WTC11 (cell line): ENCODE results near the gene SLC8A3. TPM values are rescaled to one million over a fixed set of nuclear protein-coding genes. Genes with fewer than 3 reads are reported as not detected.

ENCODE experiments used
- ATAC-seq: fragments of 200-7000 bp; cut with Tn5 transposase; 2 replicates; pipeline ENCODE4 v1.10.0; 2021; ENCODE audit warnings: mild to moderate bottlenecking, moderate library complexity
- CTCF ChIA-PET: fragments of 300-600 bp; sonication (Branson Sonifier 250); formaldehyde crosslinking; loops from one replicate; lab custom pipeline; 2021; ENCODE audit warnings: antibody characterized with exemption; lab: Charles Lee
- POLR2A ChIA-PET: fragments of 350-600 bp; sonication (Branson Sonifier 250); formaldehyde crosslinking; loops from one replicate; lab custom pipeline; 2021; ENCODE audit warnings: antibody characterized with exemption; lab: Charles Lee
- DNase-seq: peaks from one replicate; pipeline ENCODE4 v3.0.0; 2021; ENCODE audit warnings: low spot score
- H3K27ac Mint-ChIP-seq: 2 replicates; pipeline ENCODE4 v1.8.0; 2021; ENCODE audit warnings: mixed read lengths
- H3K27me3 Mint-ChIP-seq: 2 replicates; pipeline ENCODE4 v1.8.0; 2021; ENCODE audit warnings: low read depth, mild to moderate bottlenecking, moderate library complexity, mixed read lengths
- H3K36me3 Mint-ChIP-seq: 2 replicates; pipeline ENCODE4 v1.8.0; 2021; ENCODE audit warnings: mixed read lengths
- H3K4me1 Mint-ChIP-seq: 2 replicates; pipeline ENCODE4 v1.8.0; 2022; ENCODE audit warnings: mixed read lengths
- H3K4me3 Mint-ChIP-seq: 2 replicates; pipeline ENCODE4 v1.8.0; 2021; ENCODE audit warnings: mild to moderate bottlenecking, moderate library complexity, mixed read lengths
- H3K9me3 Mint-ChIP-seq: 2 replicates; pipeline ENCODE4 v1.8.0; 2021; ENCODE audit warnings: mixed read lengths
- ETV6 ChIP-seq: sonication (generic); formaldehyde crosslinking; IDR thresholded peaks from 2 replicates; pipeline ENCODE4 v1.8.1; 2022; ENCODE audit warnings: mild to moderate bottlenecking, missing genetic modification reagents
- FOXK1 ChIP-seq: sonication (generic); formaldehyde crosslinking; IDR thresholded peaks from 2 replicates; pipeline ENCODE4 v1.8.0; 2022; ENCODE audit warnings: mild to moderate bottlenecking, moderate library complexity, missing genetic modification reagents
- FOXP1 ChIP-seq: sonication (generic); formaldehyde crosslinking; IDR thresholded peaks from 2 replicates; pipeline ENCODE4 v1.8.0; 2022; ENCODE audit warnings: missing genetic modification reagents, mild to moderate bottlenecking, moderate library complexity, borderline replicate concordance
- GABPB1 ChIP-seq: sonication (generic); formaldehyde crosslinking; IDR thresholded peaks from 2 replicates; pipeline ENCODE4 v1.8.1; 2023; ENCODE audit warnings: mild to moderate bottlenecking, missing genetic modification reagents
- GTF2I ChIP-seq: fragments of 250-450 bp; sonication (Bioruptor Pico); conservative IDR thresholded peaks from 2 replicates; pipeline ENCODE4 v1.4.0; 2021; ENCODE audit warnings: mild to moderate bottlenecking
- NR2C2 ChIP-seq: sonication (generic); formaldehyde crosslinking; IDR thresholded peaks from 2 replicates; pipeline ENCODE4 v1.8.0; 2022; ENCODE audit warnings: mild to moderate bottlenecking, missing genetic modification reagents
- PREB ChIP-seq: sonication (generic); formaldehyde crosslinking; IDR thresholded peaks from 2 replicates; pipeline ENCODE4 v1.8.1; 2022; ENCODE audit warnings: mild to moderate bottlenecking, missing genetic modification reagents, moderate library complexity, borderline replicate concordance
- SOX15 ChIP-seq: fragments of 250-450 bp; sonication (Bioruptor Pico); IDR thresholded peaks from 2 replicates; pipeline ENCODE4 v1.9.0; 2021; ENCODE audit warnings: mild to moderate bottlenecking
- SP1 ChIP-seq: sonication (generic); formaldehyde crosslinking; conservative IDR thresholded peaks from 2 replicates; pipeline ENCODE4 v1.8.1; 2022; ENCODE audit warnings: missing genetic modification reagents
- USF1 ChIP-seq: sonication (generic); formaldehyde crosslinking; IDR thresholded peaks from 2 replicates; pipeline ENCODE4 v1.8.0; 2022; ENCODE audit warnings: mild to moderate bottlenecking, missing genetic modification reagents
- ZNF138 ChIP-seq: sonication (generic); formaldehyde crosslinking; conservative IDR thresholded peaks from 2 replicates; pipeline ENCODE4 v1.8.1; 2022; ENCODE audit warnings: mild to moderate bottlenecking, moderate library complexity, missing genetic modification reagents
- ZNF317 ChIP-seq: sonication (generic); formaldehyde crosslinking; IDR thresholded peaks from 2 replicates; pipeline ENCODE4 v1.8.1; 2023; ENCODE audit warnings: low read depth, mild to moderate bottlenecking, moderate library complexity, missing genetic modification reagents, borderline replicate concordance
- ZNF396 ChIP-seq: fragments of 250-450 bp; sonication (Bioruptor Pico); IDR thresholded peaks from 2 replicates; pipeline ENCODE4 v1.8.0; 2021; ENCODE audit warnings: mild to moderate bottlenecking, moderate library complexity, borderline replicate concordance
- ZNF416 ChIP-seq: fragments of 250-450 bp; sonication (Bioruptor Pico); IDR thresholded peaks from 2 replicates; pipeline ENCODE4 v1.9.0; 2021; ENCODE audit warnings: mild to moderate bottlenecking, inconsistent platforms
- ZNF423 ChIP-seq: fragments of 250-450 bp; sonication (Bioruptor Pico); IDR thresholded peaks from 2 replicates; pipeline ENCODE4 v2.1.2; 2022; ENCODE audit warnings: mild to moderate bottlenecking, moderate library complexity
- ZNF532 ChIP-seq: fragments of 250-450 bp; sonication (Bioruptor Pico); IDR thresholded peaks from 2 replicates; pipeline ENCODE4 v1.9.0; 2021; ENCODE audit warnings: mild to moderate bottlenecking, borderline replicate concordance
- total RNA-seq: library from RNA; stranded (reverse); gene quantifications from 3 replicates; pipeline ENCODE4 v1.2.3, GENCODE V29; 2021
- TF ChIP-seq, protein P1 (sequence below): sonication (generic); formaldehyde crosslinking; IDR thresholded peaks from 2 replicates; pipeline ENCODE4 v1.8.1; 2023; ENCODE audit warnings: mild to moderate bottlenecking, missing genetic modification reagents
- TF ChIP-seq, protein P2 (sequence below): sonication (generic); formaldehyde crosslinking; conservative IDR thresholded peaks from 2 replicates; pipeline ENCODE4 v1.8.1; 2022; ENCODE audit warnings: mild to moderate bottlenecking, missing genetic modification reagents
- TF ChIP-seq, protein P3 (sequence below): sonication (generic); formaldehyde crosslinking; IDR thresholded peaks from 2 replicates; pipeline ENCODE4 v1.8.0; 2023; ENCODE audit warnings: missing genetic modification reagents, mild to moderate bottlenecking, borderline replicate concordance
- TF ChIP-seq, protein P4 (sequence below): fragments of 250-450 bp; sonication (Bioruptor Pico); IDR thresholded peaks from 2 replicates; pipeline ENCODE4 v2.1.2; 2022; ENCODE audit warnings: mild to moderate bottlenecking, moderate library complexity

Gene SLC8A3
- total RNA-seq, 1 experiment from 2014 or later, result 0.63 TPM

DNA sequence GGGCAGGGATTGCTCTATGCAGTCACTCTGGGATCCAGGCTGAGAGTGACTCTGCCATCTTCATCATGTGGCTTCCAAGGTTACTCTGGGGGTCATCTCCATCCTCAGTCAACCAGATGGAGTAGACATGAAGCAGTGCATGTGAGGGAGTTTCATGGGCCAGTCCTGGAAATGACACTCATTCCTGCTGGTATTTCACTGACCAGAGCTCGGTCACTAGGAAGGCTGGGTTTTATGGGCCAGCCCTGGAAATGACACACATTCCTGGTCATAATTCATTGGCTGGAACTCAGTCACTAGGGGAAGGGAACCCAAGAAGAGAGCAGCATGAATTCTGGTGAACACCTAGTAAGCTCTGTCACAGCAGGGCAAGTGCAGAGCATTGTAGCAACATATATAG, 164.9 kb downstream of the SLC8A3 start:
- H3K4me1 Mint-ChIP-seq, result peaks cover 2% of the 10 kb centered on the region; the same call in 1 of the 2 replicates
- H3K4me3 Mint-ChIP-seq, result no peak overlapping the region
- no peaks in the 10 kb centered on the region; the same call in 1 of the 2 replicates for H3K27me3 Mint-ChIP-seq
- no peaks in the 10 kb centered on the region for H3K36me3 Mint-ChIP-seq
- H3K9me3 Mint-ChIP-seq, result no peaks in the 10 kb centered on the region
- no peak for DNase-seq
- CTCF ChIA-PET, result interaction anchor here (1.4 kb wide), 1 partner anchor 10 kb away, joined by 3 read pairs; no protein-coding TSS in a partner anchor
- no peak for ATAC-seq
- POLR2A ChIA-PET, result no interaction called here
- TF ChIP-seq SOX15 (CRISPR knock-in tag) (no peak), USF1 (CRISPR knock-in tag) (no peak), GABPB1 (no peak), FOXK1 (CRISPR knock-in tag) (no peak), ZNF423 (CRISPR knock-in tag) (no peak), ZNF396 (no peak), SP1 (CRISPR knock-in tag) (no peak), NR2C2 (CRISPR knock-in tag) (no peak), ZNF317 (CRISPR knock-in tag) (no peak), PREB (CRISPR knock-in tag) (no peak), ZNF416 (no peak), FOXP1 (no peak), ZNF532 (CRISPR knock-in tag) (no peak), ETV6 (CRISPR knock-in tag) (no peak), GTF2I (CRISPR knock-in tag) (no peak), ZNF138 (CRISPR knock-in tag) (no peak)
- TF ChIP-seq, protein P1, sequence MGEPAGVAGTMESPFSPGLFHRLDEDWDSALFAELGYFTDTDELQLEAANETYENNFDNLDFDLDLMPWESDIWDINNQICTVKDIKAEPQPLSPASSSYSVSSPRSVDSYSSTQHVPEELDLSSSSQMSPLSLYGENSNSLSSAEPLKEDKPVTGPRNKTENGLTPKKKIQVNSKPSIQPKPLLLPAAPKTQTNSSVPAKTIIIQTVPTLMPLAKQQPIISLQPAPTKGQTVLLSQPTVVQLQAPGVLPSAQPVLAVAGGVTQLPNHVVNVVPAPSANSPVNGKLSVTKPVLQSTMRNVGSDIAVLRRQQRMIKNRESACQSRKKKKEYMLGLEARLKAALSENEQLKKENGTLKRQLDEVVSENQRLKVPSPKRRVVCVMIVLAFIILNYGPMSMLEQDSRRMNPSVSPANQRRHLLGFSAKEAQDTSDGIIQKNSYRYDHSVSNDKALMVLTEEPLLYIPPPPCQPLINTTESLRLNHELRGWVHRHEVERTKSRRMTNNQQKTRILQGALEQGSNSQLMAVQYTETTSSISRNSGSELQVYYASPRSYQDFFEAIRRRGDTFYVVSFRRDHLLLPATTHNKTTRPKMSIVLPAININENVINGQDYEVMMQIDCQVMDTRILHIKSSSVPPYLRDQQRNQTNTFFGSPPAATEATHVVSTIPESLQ (CRISPR knock-in tag), result no peak
- TF ChIP-seq, protein P2, sequence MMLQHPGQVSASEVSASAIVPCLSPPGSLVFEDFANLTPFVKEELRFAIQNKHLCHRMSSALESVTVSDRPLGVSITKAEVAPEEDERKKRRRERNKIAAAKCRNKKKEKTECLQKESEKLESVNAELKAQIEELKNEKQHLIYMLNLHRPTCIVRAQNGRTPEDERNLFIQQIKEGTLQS (CRISPR knock-in tag), result no peak
- TF ChIP-seq, protein P3, sequence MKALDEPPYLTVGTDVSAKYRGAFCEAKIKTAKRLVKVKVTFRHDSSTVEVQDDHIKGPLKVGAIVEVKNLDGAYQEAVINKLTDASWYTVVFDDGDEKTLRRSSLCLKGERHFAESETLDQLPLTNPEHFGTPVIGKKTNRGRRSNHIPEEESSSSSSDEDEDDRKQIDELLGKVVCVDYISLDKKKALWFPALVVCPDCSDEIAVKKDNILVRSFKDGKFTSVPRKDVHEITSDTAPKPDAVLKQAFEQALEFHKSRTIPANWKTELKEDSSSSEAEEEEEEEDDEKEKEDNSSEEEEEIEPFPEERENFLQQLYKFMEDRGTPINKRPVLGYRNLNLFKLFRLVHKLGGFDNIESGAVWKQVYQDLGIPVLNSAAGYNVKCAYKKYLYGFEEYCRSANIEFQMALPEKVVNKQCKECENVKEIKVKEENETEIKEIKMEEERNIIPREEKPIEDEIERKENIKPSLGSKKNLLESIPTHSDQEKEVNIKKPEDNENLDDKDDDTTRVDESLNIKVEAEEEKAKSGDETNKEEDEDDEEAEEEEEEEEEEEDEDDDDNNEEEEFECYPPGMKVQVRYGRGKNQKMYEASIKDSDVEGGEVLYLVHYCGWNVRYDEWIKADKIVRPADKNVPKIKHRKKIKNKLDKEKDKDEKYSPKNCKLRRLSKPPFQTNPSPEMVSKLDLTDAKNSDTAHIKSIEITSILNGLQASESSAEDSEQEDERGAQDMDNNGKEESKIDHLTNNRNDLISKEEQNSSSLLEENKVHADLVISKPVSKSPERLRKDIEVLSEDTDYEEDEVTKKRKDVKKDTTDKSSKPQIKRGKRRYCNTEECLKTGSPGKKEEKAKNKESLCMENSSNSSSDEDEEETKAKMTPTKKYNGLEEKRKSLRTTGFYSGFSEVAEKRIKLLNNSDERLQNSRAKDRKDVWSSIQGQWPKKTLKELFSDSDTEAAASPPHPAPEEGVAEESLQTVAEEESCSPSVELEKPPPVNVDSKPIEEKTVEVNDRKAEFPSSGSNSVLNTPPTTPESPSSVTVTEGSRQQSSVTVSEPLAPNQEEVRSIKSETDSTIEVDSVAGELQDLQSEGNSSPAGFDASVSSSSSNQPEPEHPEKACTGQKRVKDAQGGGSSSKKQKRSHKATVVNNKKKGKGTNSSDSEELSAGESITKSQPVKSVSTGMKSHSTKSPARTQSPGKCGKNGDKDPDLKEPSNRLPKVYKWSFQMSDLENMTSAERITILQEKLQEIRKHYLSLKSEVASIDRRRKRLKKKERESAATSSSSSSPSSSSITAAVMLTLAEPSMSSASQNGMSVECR (CRISPR knock-in tag), result no peak
- TF ChIP-seq, protein P4, sequence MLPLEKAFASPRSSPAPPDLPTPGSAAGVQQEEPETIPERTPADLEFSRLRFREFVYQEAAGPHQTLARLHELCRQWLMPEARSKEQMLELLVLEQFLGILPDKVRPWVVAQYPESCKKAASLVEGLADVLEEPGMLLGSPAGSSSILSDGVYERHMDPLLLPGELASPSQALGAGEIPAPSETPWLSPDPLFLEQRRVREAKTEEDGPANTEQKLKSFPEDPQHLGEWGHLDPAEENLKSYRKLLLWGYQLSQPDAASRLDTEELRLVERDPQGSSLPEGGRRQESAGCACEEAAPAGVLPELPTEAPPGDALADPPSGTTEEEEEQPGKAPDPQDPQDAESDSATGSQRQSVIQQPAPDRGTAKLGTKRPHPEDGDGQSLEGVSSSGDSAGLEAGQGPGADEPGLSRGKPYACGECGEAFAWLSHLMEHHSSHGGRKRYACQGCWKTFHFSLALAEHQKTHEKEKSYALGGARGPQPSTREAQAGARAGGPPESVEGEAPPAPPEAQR (CRISPR knock-in tag), result no peak
- TF ChIP-seq, all 79 proteins: peak for 0
- no peak overlapping the region for H3K27ac Mint-ChIP-seq
